ENCODE measurements around the gene GALNT16.

GALNT16 gene

GRCh38 chr14:69345402-69345801, 85.4 kb downstream of the GALNT16 start:
- no peak for DNase-seq

- no peak for DNase-seq
Measured at GRCh38 chr14:69346710-69347109, 86.8 kb downstream of the GALNT16 start.

GRCh38 chr14:69349091-69349777, 89.3 kb downstream of the GALNT16 start:
- no peak for DNase-seq

- no peak for DNase-seq
Measured at GRCh38 chr14:69350892-69351291, 90.9 kb downstream of the GALNT16 start.

- peak; percentile 22 for DNase-seq
Measured at GRCh38 chr14:69351385-69351784, 91.4 kb downstream of the GALNT16 start.

GRCh38 chr14:69351911-69352310, 92.0 kb downstream of the GALNT16 start:
- DNase-seq, result no peak

- no peak for DNase-seq
Measured at GRCh38 chr14:69353168-69353567, 93.2 kb downstream of the GALNT16 start.

- no peak for DNase-seq
Measured at GRCh38 chr14:69354383-69355153, 94.6 kb downstream of the GALNT16 start.

- no peak for DNase-seq
Measured at GRCh38 chr14:69355154-69355597, 95.2 kb downstream of the GALNT16 start.

- no peak for DNase-seq
Measured at GRCh38 chr14:69355607-69356281, 95.8 kb downstream of the GALNT16 start.

GRCh38 chr14:69356903-69357543, 97.1 kb downstream of the GALNT16 start:
- DNase-seq, result no peak

- no peak for DNase-seq
Measured at GRCh38 chr14:69357544-69358200, 97.7 kb downstream of the GALNT16 start.

- no peak for DNase-seq
Measured at GRCh38 chr14:69358233-69358963, 98.4 kb downstream of the GALNT16 start.

GRCh38 chr14:69358966-69359365, 99.0 kb downstream of the GALNT16 start:
- no peak for DNase-seq

- DNase-seq, result no peak
Measured at GRCh38 chr14:69360438-69361108, 100.6 kb downstream of the GALNT16 start.

- DNase-seq, result no peak
Measured at GRCh38 chr14:69363055-69363454, 103.1 kb downstream of the GALNT16 start.

GRCh38 chr14:69363964-69364363, 104.0 kb downstream of the GALNT16 start:
- DNase-seq, result no peak

GRCh38 chr14:69364378-69364777, 104.4 kb downstream of the GALNT16 start:
- no peak for DNase-seq

- no peak for DNase-seq
Measured at GRCh38 chr14:69366069-69366468, 106.1 kb downstream of the GALNT16 start.

- no peak for DNase-seq
Measured at GRCh38 chr14:69366761-69367160, 106.8 kb downstream of the GALNT16 start.

GRCh38 chr14:69368381-69368780, 108.4 kb downstream of the GALNT16 start:
- DNase-seq, result no peak

Measured in SIG-M5 (cell line).